ENCODE results near the gene PEAR1.

The PEAR1 gene

GRCh38 chr1:156939786-156940334 lies 46.3 kb downstream of the PEAR1 start:
- DNase-seq (ENCODE audit: low spot score) = no peak

- no peak for DNase-seq (ENCODE audit: low spot score)
These were observed 48.2 kb downstream of the PEAR1 start for GRCh38 chr1:156941675-156942074.

GRCh38 chr1:156942176-156942575 lies 48.7 kb downstream of the PEAR1 start:
- no peak for DNase-seq (ENCODE audit: low spot score)

GRCh38 chr1:156942576-156942975 lies 49.1 kb downstream of the PEAR1 start:
- DNase-seq (ENCODE audit: low spot score) = no peak

GRCh38 chr1:156943756-156944155 lies 50.2 kb downstream of the PEAR1 start:
- DNase-seq (ENCODE audit: low spot score) = no peak

GRCh38 chr1:156944268-156944667 lies 50.8 kb downstream of the PEAR1 start:
- no peak for DNase-seq (ENCODE audit: low spot score)

GRCh38 chr1:156944848-156945247 lies 51.3 kb downstream of the PEAR1 start:
- DNase-seq (ENCODE audit: low spot score) = no peak

GRCh38 chr1:156945881-156946661 lies 52.6 kb downstream of the PEAR1 start:
- peak; percentile 23 for DNase-seq (ENCODE audit: low spot score)

GRCh38 chr1:156947127-156947526 lies 53.6 kb downstream of the PEAR1 start:
- no peak for DNase-seq (ENCODE audit: low spot score)

- no peak for DNase-seq (ENCODE audit: low spot score)
These were observed 54.5 kb downstream of the PEAR1 start for GRCh38 chr1:156947818-156948525.

GRCh38 chr1:156948708-156949107 lies 55.2 kb downstream of the PEAR1 start:
- DNase-seq (ENCODE audit: low spot score) = no peak

- no peak for DNase-seq (ENCODE audit: low spot score)
These were observed 55.6 kb downstream of the PEAR1 start for GRCh38 chr1:156949127-156949526.

GRCh38 chr1:156951371-156951770 lies 57.9 kb downstream of the PEAR1 start:
- no peak for DNase-seq (ENCODE audit: low spot score)

GRCh38 chr1:156953571-156953970 lies 60.1 kb downstream of the PEAR1 start:
- no peak for DNase-seq (ENCODE audit: low spot score)

- no peak for DNase-seq (ENCODE audit: low spot score)
These were observed 62.8 kb downstream of the PEAR1 start for GRCh38 chr1:156956333-156956732.

GRCh38 chr1:156957634-156958033 lies 64.1 kb downstream of the PEAR1 start:
- peak; percentile 45 for DNase-seq (ENCODE audit: low spot score)

GRCh38 chr1:156958247-156958714 lies 64.8 kb downstream of the PEAR1 start:
- peak; percentile 44 for DNase-seq (ENCODE audit: low spot score)

- DNase-seq (ENCODE audit: low spot score) = no peak
These were observed 65.9 kb downstream of the PEAR1 start for GRCh38 chr1:156959414-156959813.

GRCh38 chr1:156959925-156960324 lies 66.4 kb downstream of the PEAR1 start:
- no peak for DNase-seq (ENCODE audit: low spot score)

GRCh38 chr1:156961709-156962108 lies 68.2 kb downstream of the PEAR1 start:
- no peak for DNase-seq (ENCODE audit: low spot score)

GRCh38 chr1:156963621-156964020 lies 70.1 kb downstream of the PEAR1 start:
- no peak for DNase-seq (ENCODE audit: low spot score)

GRCh38 chr1:156964441-156964840 lies 70.9 kb downstream of the PEAR1 start:
- peak; percentile 17 for DNase-seq (ENCODE audit: low spot score)

Measured in kidney tubule cell (primary cell).